ENCODE measurements around the gene KRT85.

GRCh38 chr12:52404951-52405350 lies 37.7 kb upstream of the KRT85 start:
- TF ChIP-seq CTCF (IDR thresholded peaks at IDR 0.05; ENCODE audit: insufficient read depth, low read length, poor library complexity, severe bottlenecking): no peak
- TF ChIP-seq EZH2phosphoT487 (conservative IDR thresholded peaks at IDR 0.05; ENCODE audit: low read length): no peak
